Skin of body (tissue), 2 donors: ENCODE results near the gene PUSL1. TPM values are rescaled to one million over a fixed set of nuclear protein-coding genes. Genes with fewer than 3 reads are reported as not detected.
"Not testable (repeated sequence)": the region's sequence is repeated elsewhere in the genome, so short reads cannot be mapped to it uniquely, and the experiment has no call there.

Experiments used
- DNase-seq: peaks from one replicate; lab custom pipeline; 2025; lab: John Stamatoyannopoulos, UW
- total RNA-seq: library from RNA; depleted of rRNA; stranded (reverse); fragments of >200 nt; gene quantifications from one replicate; pipeline ENCODE4 v1.2.3, GENCODE V29; 2014

PUSL1 gene
- total RNA-seq, 1 donor from 2014 or later = 5.7 TPM

- DNase-seq = no peak
These were observed 1.1 kb downstream of the PUSL1 start for GRCh38 chr1:1309251-1310108.

DNA sequence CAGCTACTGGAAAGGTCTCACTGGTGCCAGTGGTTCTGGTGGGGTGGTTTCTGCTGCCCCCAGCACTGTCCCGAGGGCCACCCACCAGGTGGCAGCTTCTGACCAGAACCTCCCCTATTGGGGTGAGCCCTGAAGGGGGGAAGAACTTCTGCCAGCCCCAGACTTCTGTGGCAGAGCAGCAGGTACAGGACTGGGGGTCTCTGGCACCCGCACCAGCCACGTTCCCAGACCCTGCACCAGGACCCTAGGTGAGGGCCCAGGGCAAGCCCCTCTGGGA lies 1.6 kb downstream of the PUSL1 start:
- no peak for DNase-seq

DNA sequence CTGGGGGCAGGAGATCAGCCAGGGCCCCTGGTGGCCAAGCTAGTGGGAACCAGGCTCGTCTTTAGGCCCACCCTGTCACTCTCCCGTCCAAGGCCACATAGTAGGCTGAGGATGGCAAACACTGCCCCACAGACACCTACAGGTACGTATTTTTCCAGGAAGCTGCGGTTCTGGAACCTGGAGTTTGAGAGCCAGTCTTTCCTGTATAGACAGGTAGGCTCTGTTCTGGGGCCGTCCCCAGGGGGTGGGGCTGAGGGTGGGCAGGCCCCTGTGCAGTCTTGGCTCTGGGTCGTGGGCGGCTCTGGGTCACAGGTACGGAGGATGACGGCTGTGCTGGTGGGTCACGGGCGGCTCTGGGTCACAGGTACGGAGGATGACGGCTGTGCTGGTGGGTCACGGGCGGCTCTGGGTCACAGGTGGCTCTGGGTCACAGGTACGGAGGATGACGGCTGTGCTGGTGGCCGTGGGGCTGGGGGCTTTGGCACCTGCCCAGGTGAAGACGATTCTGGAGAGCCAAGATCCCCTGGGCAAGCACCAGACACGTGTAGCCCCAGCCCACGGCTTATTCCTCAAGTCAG lies 2.2 kb downstream of the PUSL1 start:
- DNase-seq = no peak

DNA sequence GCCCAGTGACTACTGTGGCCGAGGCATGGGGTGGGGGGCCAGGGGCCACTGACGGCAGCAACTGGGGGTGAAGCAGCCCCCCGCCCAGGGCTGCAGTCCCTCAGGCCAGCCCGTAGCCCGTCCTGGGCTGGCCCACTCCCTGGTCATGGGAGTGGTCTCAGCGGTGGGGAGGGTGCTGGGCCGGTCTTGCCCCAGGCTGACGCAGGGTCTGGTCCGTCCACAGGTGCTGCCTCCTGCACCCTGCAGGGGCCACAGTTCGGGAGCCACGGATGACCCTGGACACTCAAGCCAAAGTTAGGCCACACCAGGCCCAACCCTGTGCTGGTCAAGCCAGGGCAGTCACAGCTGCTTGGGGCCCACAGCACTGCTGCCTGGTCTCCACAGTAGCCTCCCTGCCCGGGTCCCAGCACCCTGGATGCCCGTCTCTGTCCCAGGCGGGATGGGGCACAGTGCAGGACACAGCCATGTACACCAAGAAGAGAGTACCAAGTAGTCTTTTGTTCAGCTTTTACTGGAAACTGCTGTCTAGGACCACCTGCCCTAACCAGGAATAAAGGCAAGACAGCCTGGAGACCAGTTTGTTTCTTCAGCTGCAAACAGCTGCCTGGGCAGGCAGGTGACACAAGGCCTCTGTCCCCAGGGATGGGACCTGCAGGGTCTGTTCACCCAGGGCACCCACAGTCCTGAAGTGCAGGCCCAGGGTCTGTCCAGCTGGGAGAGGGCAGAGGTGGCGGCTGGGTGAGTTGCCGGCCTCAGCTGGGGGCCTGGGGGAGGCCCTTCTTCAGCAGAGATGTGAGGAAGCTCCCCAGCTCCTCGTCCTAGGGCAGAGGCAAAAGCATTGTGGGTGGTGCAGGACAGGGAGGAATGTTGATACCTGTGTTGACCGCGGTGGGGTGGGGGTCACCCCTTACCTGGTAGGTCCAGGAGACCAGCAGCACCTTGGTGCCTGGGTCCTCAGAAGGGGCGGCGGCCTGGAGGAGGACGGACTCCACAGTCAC lies 3.0 kb downstream of the PUSL1 start:
- no peak for DNase-seq

DNA sequence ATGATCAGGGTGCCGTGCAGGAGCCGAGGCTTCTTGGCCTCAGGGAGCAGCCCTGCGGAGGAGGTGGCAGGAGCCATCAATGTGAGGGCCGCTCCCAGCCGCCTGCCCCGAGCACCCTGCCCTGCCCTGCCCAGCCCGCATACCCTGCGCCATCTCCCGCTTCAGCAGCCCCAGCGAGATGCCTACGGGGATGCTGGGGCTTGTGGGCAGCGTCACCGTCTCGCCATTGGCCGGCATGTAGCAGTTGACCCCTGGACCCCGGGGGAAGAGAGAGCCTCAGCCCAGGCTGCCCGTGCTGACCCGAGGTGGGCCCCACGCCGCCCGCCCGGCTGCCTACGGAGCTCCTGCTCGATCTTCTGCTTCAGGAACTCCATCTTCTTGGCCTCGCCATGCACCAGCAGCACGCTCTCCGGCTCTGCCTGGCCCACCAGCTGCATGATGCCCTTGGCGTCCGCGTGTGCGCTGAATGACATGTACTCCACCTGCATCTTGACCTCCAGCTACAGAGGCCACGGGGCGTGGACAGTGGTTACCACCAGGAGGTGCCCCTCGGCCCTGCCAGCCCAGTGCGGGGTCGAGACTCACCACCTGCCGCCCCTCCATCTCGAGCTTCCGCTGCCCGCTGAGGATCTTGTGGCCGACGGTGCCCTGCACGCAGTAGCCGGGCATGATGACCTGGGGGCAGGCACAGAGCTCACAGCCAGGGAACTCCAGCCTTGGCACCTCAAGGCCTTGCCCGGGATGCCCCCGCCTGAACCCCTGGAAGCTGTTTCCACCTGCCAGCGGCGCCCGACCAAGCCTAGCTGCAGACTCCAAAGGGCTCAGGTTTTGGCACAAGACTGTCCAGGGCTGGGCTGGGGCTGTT lies 4.3 kb downstream of the PUSL1 start:
- DNase-seq = no peak

DNA sequence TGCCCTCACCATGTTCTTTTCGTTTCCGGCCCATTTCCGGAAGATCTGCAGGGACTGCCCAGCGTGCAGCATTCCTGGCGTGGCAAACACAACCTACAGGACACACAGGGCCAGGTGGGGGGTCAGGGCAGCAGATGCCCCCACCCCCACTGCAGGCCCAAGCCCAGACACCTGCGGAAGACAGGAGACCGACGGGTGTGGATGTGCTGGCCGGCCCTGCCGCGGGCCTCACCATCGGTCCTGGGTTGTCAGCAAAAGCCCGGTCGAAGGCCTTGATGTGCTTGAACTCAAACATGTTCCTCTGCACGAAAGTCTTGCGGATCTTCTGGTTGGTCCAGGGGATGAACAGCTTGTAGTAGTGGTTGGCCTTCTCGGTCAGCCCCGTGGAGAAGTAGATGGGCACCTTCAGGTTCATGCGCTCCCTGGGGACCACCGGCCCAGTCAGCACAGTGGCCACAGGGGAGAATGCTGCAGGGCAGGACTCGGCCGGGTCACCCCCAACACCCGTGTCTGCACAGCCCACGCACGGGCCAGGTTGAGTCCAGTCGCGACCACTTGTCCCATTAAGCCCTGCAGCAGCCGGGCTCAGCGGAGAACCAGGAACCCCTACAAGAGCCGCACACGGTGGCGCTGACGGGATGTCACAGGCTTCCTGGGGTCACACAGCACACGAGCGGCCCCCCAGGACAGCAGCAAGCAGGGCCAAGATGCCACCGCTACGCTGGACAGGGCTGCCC lies 5.3 kb downstream of the PUSL1 start:
- DNase-seq = no peak

DNA sequence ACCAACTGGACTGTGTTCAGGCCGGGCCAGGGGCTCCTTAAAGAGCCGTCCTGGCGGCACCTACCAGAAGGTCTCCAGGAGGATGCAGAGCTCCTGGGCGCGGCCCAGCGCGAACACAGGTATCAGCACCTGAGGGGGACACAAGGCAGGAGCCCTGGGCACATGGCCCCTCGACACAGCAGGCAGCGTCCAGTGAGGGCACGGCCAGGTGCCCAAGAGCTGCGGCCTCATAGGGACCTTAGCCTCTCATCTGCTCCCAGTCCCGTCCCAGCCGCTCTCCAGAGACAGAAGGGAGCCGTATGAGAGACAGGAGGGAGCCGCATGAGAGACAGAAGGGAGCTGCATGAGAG lies 5.8 kb downstream of the PUSL1 start:
- DNase-seq = no peak

DNA sequence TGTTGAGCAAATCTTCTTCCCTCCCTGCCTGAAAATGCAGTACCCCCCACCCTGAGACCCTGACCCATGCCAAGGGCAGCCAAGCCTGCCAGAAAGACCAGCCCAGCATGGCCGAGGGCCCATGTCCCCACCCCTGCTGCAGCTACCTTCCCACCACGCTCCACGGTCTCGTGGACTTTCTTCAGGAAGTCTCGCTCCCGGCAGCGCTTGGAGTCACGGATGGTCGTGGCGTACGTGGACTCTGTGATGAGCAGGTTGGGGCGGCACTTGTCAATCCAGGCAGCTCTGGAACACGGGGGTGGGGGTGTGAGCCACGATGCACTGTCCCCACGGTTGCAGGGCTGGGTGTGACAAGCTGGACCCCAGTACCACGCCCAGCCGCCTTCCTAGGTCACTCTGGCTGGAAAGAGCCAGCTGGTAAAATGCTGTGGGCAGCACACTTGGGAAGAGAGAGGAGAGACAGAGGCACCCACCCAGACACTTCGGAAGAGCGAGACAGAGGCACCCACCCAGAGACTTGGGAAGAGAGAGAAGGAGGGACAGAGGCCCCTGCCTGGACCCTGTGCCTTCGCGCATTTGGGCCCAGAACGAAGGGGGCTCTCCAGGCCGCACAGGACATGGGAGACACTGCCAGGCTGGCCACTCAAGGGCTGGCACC lies 6.4 kb downstream of the PUSL1 start:
- no peak for DNase-seq

- DNase-seq = no peak
These were observed 7.1 kb downstream of the PUSL1 start for GRCh38 chr1:1315435-1315954.

- DNase-seq = not testable (repeated sequence)
These were observed 7.8 kb downstream of the PUSL1 start for GRCh38 chr1:1316199-1316598.

DNA sequence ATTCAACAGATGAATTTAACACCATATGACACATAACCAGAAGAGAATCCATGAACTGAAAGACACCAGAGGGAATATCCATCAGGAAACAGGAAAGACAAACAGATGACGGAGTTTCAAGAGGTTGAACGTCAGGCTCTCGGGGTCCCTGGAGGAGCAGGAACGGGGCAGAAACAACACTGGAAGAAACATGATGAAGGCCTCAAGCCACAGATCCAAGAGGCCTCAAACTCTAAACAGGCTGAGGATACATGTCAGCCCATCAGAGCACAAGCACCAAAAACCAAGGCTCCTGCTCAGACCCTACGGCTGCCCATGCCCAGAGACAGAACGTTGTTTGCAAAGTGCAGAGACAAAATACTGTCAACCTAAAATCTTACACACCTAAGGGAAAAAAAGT lies 9.0 kb downstream of the PUSL1 start:
- DNase-seq = no peak

DNA sequence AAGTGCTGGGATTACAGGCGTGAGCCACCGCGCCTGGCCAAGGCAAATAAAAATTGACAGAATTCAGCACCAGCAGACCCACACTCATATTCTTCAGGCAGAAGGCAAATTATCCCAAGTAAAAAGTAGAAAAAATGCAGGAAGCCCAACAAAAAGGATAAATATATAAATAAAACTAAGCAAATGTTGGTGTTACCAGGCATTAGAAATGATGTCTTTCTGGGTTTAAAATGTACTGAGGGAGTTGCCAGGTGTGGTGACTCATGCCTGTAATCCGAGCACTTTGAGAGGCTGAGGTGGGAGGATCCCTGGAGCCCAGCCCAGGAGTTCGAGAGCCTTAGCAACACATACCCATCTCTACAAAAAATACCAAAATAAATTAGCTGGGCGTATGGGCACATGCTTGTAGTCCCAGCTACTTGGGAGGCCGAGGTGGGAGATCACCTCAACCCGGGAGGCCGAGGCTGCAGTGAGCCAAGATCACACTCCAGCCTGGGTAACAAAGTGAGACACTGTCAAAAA lies 9.8 kb downstream of the PUSL1 start:
- no peak for DNase-seq

- no peak for DNase-seq
These were observed 10.6 kb downstream of the PUSL1 start for GRCh38 chr1:1318777-1319645.

- no peak for DNase-seq
These were observed 11.2 kb downstream of the PUSL1 start for GRCh38 chr1:1319646-1319941.

- DNase-seq = no peak
These were observed 12.5 kb downstream of the PUSL1 start for GRCh38 chr1:1320666-1321448.

GRCh38 chr1:1321477-1321876 lies 13.1 kb downstream of the PUSL1 start:
- no peak for DNase-seq

- DNase-seq = no peak
These were observed 14.0 kb downstream of the PUSL1 start for GRCh38 chr1:1322418-1322817.

- no peak for DNase-seq
These were observed 14.6 kb downstream of the PUSL1 start for GRCh38 chr1:1322952-1323351.
